H1 (cell line): ENCODE measurements around the gene BNIP5.

ENCODE experiments used
- ATF2 ChIP-seq: IDR thresholded peaks from 2 replicates; pipeline ENCODE4 v1.6.1; 2012; ENCODE audit warnings: low read length, inconsistent platforms
- CTCF ChIP-seq, 3 experiments: IDR thresholded peaks; 1 replicate in 2 of 3; 2 replicates in 1 of 3; pipeline versions ENCODE4 v1.5.1 to v1.6.1; 2011; ENCODE audit warnings: low read length in 3 of 3, mild to moderate bottlenecking in 3 of 3, inconsistent platforms in 2 of 3, low read depth in 1 of 3, moderate library complexity in 1 of 3; ENCODE audit not compliant: insufficient read depth in 1 of 3; ENCODE audit errors: control extremely low read depth in 1 of 3
- PHF8 ChIP-seq: fragments of 200-600 bp; sonication (generic); conservative IDR thresholded peaks from 2 replicates; pipeline ENCODE4 v1.7.1; 2012; ENCODE audit warnings: low read depth, mild to moderate bottlenecking, inconsistent platforms, low read length, moderate library complexity
- POLR2A ChIP-seq, 2 experiments: IDR thresholded peaks; 1 replicate in 1 of 2; 2 replicates in 1 of 2; pipeline ENCODE4 v1.6.1; 2011; ENCODE audit warnings: low read depth in 2 of 2, low read length in 2 of 2, mild to moderate bottlenecking in 2 of 2; ENCODE audit errors: control extremely low read depth in 1 of 2
- TBP ChIP-seq: IDR thresholded peaks from 2 replicates; pipeline ENCODE4 v1.6.1; 2011; ENCODE audit warnings: low read depth, low read length, improper control_type of control experiment
- TF ChIP-seq, protein P1 (sequence below): IDR thresholded peaks from 2 replicates; pipeline ENCODE4 v1.6.1; 2012; ENCODE audit warnings: inconsistent platforms

GRCh38 chr6:36371211-36371610 is 34.5 kb upstream of the BNIP5 start:
- TF ChIP-seq POLR2A (IDR thresholded peaks at IDR 0.05; ENCODE audit: control extremely low read depth in 1 of 2, low read depth in 2 of 2, low read length in 2 of 2) (no peak), ATF2 (no peak), TBP (no peak), CTCF (IDR thresholded peaks at IDR 0.05; ENCODE audit: control extremely low read depth in 1 of 3, insufficient read depth in 1 of 3, low read depth in 1 of 3, low read length in 3 of 3) (no peak), PHF8 (no peak)
- TF ChIP-seq, protein P1, sequence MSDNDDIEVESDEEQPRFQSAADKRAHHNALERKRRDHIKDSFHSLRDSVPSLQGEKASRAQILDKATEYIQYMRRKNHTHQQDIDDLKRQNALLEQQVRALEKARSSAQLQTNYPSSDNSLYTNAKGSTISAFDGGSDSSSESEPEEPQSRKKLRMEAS = no peak
